ENCODE data around the gene ACOX2.

DNA sequence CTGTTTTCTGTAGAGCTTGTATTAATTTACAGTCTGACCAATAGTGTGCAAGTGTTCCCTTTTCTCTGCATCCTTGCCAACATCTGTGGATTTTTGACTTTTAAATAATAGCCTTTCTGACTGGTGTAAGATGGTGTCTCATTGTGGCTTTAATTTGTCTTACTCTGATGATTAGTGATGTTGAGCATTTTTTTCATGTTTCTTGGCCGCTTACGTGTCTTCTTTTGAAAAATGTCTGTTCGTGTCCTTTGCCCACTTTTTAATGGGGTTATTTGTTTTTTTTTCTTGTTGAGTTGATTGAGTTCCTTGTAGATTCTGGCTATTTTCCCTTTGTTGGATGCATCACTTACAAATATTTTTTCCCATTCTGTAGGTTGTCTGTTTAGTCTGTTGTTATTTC is 7.6 kb upstream of the ACOX2 start:
- TF ChIP-seq, protein P1, sequence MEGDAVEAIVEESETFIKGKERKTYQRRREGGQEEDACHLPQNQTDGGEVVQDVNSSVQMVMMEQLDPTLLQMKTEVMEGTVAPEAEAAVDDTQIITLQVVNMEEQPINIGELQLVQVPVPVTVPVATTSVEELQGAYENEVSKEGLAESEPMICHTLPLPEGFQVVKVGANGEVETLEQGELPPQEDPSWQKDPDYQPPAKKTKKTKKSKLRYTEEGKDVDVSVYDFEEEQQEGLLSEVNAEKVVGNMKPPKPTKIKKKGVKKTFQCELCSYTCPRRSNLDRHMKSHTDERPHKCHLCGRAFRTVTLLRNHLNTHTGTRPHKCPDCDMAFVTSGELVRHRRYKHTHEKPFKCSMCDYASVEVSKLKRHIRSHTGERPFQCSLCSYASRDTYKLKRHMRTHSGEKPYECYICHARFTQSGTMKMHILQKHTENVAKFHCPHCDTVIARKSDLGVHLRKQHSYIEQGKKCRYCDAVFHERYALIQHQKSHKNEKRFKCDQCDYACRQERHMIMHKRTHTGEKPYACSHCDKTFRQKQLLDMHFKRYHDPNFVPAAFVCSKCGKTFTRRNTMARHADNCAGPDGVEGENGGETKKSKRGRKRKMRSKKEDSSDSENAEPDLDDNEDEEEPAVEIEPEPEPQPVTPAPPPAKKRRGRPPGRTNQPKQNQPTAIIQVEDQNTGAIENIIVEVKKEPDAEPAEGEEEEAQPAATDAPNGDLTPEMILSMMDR (IDR thresholded peaks at IDR 0.05), result no peak
- TF ChIP-seq TCF7L2 (IDR thresholded peaks at IDR 0.05; ENCODE audit: low read depth, low read length) (no peak), POLR2AphosphoS5 (IDR thresholded peaks at IDR 0.05; ENCODE audit: low read depth, low read length) (no peak)
